Astrocyte of the spinal cord (primary cell): ENCODE results near the gene ARF1.
"Not testable (repeated sequence)": the region's sequence is repeated elsewhere in the genome, so short reads cannot be mapped to it uniquely, and the experiment has no call there.

ENCODE experiments used
- DNase-seq: peaks from one replicate; pipeline ENCODE4 v3.0.0; 2011; ENCODE audit warnings: low read depth, low spot score
- H3K4me3 ChIP-seq: 2 replicates; pipeline ENCODE4 v1.5.1; 2011; ENCODE audit warnings: low read depth, mild to moderate bottlenecking, low read length, moderate library complexity
- CTCF ChIP-seq: IDR thresholded peaks from 2 replicates; pipeline ENCODE4 v1.5.1; 2012; ENCODE audit warnings: low read depth, mild to moderate bottlenecking, low read length, inconsistent platforms
- in situ Hi-C: cut with HindIII; loops from 2 replicates; pipeline ENCODE4 v1.10.0; 2017; ENCODE audit warnings: low sequenced_read_pairs

Gene ARF1

GRCh38 chr1:228108055-228108690 lies 25.7 kb downstream of the ARF1 start:
- in situ Hi-C loops: no loop called here
- no peak for TF ChIP-seq CTCF
- H3K4me3 ChIP-seq: peak overlapping the region; percentile 97
- no peak for DNase-seq

GRCh38 chr1:228108742-228109072 lies 26.2 kb downstream of the ARF1 start:
- no peak for DNase-seq
- in situ Hi-C loops: no loop called here
- no peak for TF ChIP-seq CTCF
- H3K4me3 ChIP-seq: peak overlapping the region; percentile 97

GRCh38 chr1:228109073-228109961 lies 26.8 kb downstream of the ARF1 start, which contains the start of gene MRPL55:
MRPL55 (minus strand) TSS chr1:228109299; CDS start chr1:228108260, 1,039 bp downstream.
- H3K4me3 ChIP-seq: peak within 1 kb of the TSS; percentile 97
- TF ChIP-seq CTCF: peak; percentile 8
- in situ Hi-C loops: no loop called here
- peak; percentile 96 for DNase-seq

GRCh38 chr1:228109962-228110488 lies 27.5 kb downstream of the ARF1 start:
- no peak for TF ChIP-seq CTCF
- no peak for DNase-seq
- in situ Hi-C loops: no loop called here
- H3K4me3 ChIP-seq: peak overlapping the region; percentile 97

GRCh38 chr1:228110556-228110955 lies 28.0 kb downstream of the ARF1 start:
- no peak for DNase-seq
- in situ Hi-C loops: no loop called here
- H3K4me3 ChIP-seq: no peak overlapping the region
- no peak for TF ChIP-seq CTCF

GRCh38 chr1:228111315-228111714 lies 28.8 kb downstream of the ARF1 start:
- DNase-seq, in situ Hi-C loops, H3K4me3 ChIP-seq: not testable (repeated sequence)

- in situ Hi-C loops: no loop called here
Measured at GRCh38 chr1:228112167-228112566, 29.7 kb downstream of the ARF1 start.

More at GRCh38 chr1:228112167-228112566, 29.7 kb downstream of the ARF1 start:
- TF ChIP-seq CTCF: no peak
- no peak for DNase-seq
- H3K4me3 ChIP-seq: no peak overlapping the region
